ENCODE data around the gene RPL10. TPM values are rescaled to one million over a fixed set of nuclear protein-coding genes. Genes with fewer than 3 reads are reported as not detected.

RPL10 gene
- total RNA-seq, 4 donors from 2014 or later: 3,899 to 6,066 (median 5,720) TPM

GRCh38 chrX:154360155-154360713 is 37.9 kb upstream of the RPL10 start:
- no peak overlapping the region for H3K4me3 ChIP-seq
- no peaks in the 10 kb centered on the region for H3K4me1 ChIP-seq
- ATAC-seq: no peak
- no peaks in the 10 kb centered on the region for H3K36me3 ChIP-seq
- H3K27ac ChIP-seq: no peak overlapping the region
- DNase-seq: no peak
- in situ Hi-C loops (cut with MboI; ENCODE audit: low sequenced_read_pairs in 4 of 4): no loop called here
- TF ChIP-seq POLR2A (IDR thresholded peaks at IDR 0.05) (no peak), CTCF (IDR thresholded peaks at IDR 0.05 in 4 of 5, conservative IDR thresholded peaks at IDR 0.05 in 1 of 5) (no peak)
- intact Hi-C loops (cut with DNase I; ENCODE audit: low total_unique reads): no loop called here
- H3K27me3 ChIP-seq: no peaks in the 10 kb centered on the region
- no peaks in the 10 kb centered on the region for H3K9me3 ChIP-seq

- ATAC-seq: no peak
- Histone ChIP-seq H3K27me3 (no peaks in the 10 kb centered on the region), H3K9me3 (no peaks in the 10 kb centered on the region), H3K27ac (no peak overlapping the region), H3K36me3 (no peaks in the 10 kb centered on the region), H3K4me1 (peaks cover 0 to 8% of the 10 kb centered on the region in 2 donors), H3K4me3 (no peak overlapping the region)
- no peak for DNase-seq
- TF ChIP-seq CTCF (IDR thresholded peaks at IDR 0.05 in 4 of 5, conservative IDR thresholded peaks at IDR 0.05 in 1 of 5) (no peak), POLR2A (IDR thresholded peaks at IDR 0.05) (no peak)
- in situ Hi-C loops (cut with MboI; ENCODE audit: low sequenced_read_pairs in 4 of 4) (no loop called here), intact Hi-C loops (cut with DNase I; ENCODE audit: low total_unique reads) (no loop called here)
Measured at GRCh38 chrX:154362085-154362742, 36.0 kb upstream of the RPL10 start.

- Histone ChIP-seq H3K27ac (no peak overlapping the region), H3K9me3 (no peaks in the 10 kb centered on the region), H3K36me3 (no peaks in the 10 kb centered on the region), H3K4me1 (peaks cover 0 to 10% of the 10 kb centered on the region in 2 donors), H3K4me3 (no peak overlapping the region), H3K27me3 (no peaks in the 10 kb centered on the region)
- ATAC-seq (no peak), DNase-seq (no peak)
- in situ Hi-C loops (cut with MboI; ENCODE audit: low sequenced_read_pairs in 4 of 4): no loop called here
- intact Hi-C loops (cut with DNase I; ENCODE audit: low total_unique reads): no loop called here
- TF ChIP-seq POLR2A (IDR thresholded peaks at IDR 0.05): no peak
- no peak for TF ChIP-seq CTCF (IDR thresholded peaks at IDR 0.05 in 4 of 5, conservative IDR thresholded peaks at IDR 0.05 in 1 of 5)
Measured at GRCh38 chrX:154363706-154364439, 34.3 kb upstream of the RPL10 start.

GRCh38 chrX:154365052-154365600 is 33.1 kb upstream of the RPL10 start:
- Histone ChIP-seq H3K4me3 (no peak overlapping the region), H3K4me1 (peaks cover 0 to 10% of the 10 kb centered on the region in 2 donors), H3K9me3 (no peaks in the 10 kb centered on the region), H3K27me3 (no peaks in the 10 kb centered on the region), H3K36me3 (no peaks in the 10 kb centered on the region), H3K27ac (no peak overlapping the region)
- intact Hi-C loops (cut with DNase I; ENCODE audit: low total_unique reads) (no loop called here), in situ Hi-C loops (cut with MboI; ENCODE audit: low sequenced_read_pairs in 4 of 4) (no loop called here)
- no peak for TF ChIP-seq POLR2A (IDR thresholded peaks at IDR 0.05)
- no peak for TF ChIP-seq CTCF (IDR thresholded peaks at IDR 0.05 in 4 of 5, conservative IDR thresholded peaks at IDR 0.05 in 1 of 5)
- ATAC-seq (no peak), DNase-seq (no peak)
